Neuron (in vitro differentiated cells): ENCODE data around the gene TOMM70.
"Not testable (repeated sequence)": the region's sequence is repeated elsewhere in the genome, so short reads cannot be mapped to it uniquely, and the experiment has no call there.

Source experiments
- H2AFZ ChIP-seq: one replicate; pipeline ENCODE4 v1.6.1; 2013; ENCODE audit warnings: low read depth, mild to moderate bottlenecking, inconsistent platforms, low read length, moderate library complexity
- H3K27me3 ChIP-seq: one replicate; pipeline ENCODE4 v1.6.1; 2013; ENCODE audit warnings: low read length; ENCODE audit not compliant: insufficient read depth
- H3K36me3 ChIP-seq: one replicate; pipeline ENCODE4 v1.6.1; 2013; ENCODE audit warnings: low read length; ENCODE audit not compliant: insufficient read depth
- H3K4me1 ChIP-seq: one replicate; pipeline ENCODE4 v1.6.1; 2013; ENCODE audit warnings: low read length; ENCODE audit not compliant: insufficient read depth
- H3K4me3 ChIP-seq: 2 replicates; pipeline ENCODE4 v1.5.1; 2013; ENCODE audit warnings: mild to moderate bottlenecking, low read length, moderate library complexity
- H3K9me3 ChIP-seq: one replicate; pipeline ENCODE4 v1.6.1; 2013; ENCODE audit warnings: low read length

Gene TOMM70

GRCh38 chr3:100340527-100340926 lies 60.4 kb downstream of the TOMM70 start:
- Histone ChIP-seq H2AFZ (no peak overlapping the region), H3K36me3 (peaks cover 25% of the 10 kb centered on the region), H3K27me3 (no peaks in the 10 kb centered on the region), H3K4me1 (no peaks in the 10 kb centered on the region), H3K4me3 (no peak overlapping the region), H3K9me3 (no peaks in the 10 kb centered on the region)

- H2AFZ ChIP-seq = no peak overlapping the region
- no peaks in the 10 kb centered on the region for H3K27me3 ChIP-seq
- no peaks in the 10 kb centered on the region for H3K4me1 ChIP-seq
- H3K4me3 ChIP-seq = no peak overlapping the region
- H3K36me3 ChIP-seq = peaks cover 23% of the 10 kb centered on the region
- no peaks in the 10 kb centered on the region for H3K9me3 ChIP-seq
Observed at GRCh38 chr3:100339786-100340185, 61.1 kb downstream of the TOMM70 start.

DNA sequence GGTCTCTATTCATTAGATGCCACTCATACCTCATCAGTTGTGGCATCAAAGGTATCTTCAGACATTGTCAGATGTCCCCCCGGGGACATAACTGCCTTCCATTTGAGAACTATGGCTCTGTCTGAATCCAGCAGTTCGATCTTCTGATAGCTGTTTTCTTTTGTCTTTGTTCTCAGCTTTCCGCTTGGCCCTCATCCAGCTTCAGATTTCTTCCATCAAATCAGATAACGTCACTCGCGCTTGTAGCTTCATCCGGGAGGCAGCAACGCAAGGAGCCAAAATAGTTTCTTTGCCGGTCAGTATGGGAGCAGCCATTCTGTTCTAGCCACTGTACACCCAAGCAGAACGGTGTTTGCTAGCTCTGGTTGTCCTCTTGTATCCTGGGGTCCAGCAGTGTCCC lies 62.0 kb downstream of the TOMM70 start:
- Histone ChIP-seq H3K4me3 (no peak overlapping the region), H3K27me3 (no peaks in the 10 kb centered on the region), H2AFZ (no peak overlapping the region)

GRCh38 chr3:100336229-100336628 lies 64.7 kb downstream of the TOMM70 start:
- H3K9me3 ChIP-seq, H3K4me3 ChIP-seq, H3K4me1 ChIP-seq, H3K27me3 ChIP-seq, H2AFZ ChIP-seq: not testable (repeated sequence)
- peaks cover 12% of the 10 kb centered on the region for H3K36me3 ChIP-seq

More for the DNA sequence above, 62.0 kb downstream of the TOMM70 start:
- Histone ChIP-seq H3K9me3 (no peaks in the 10 kb centered on the region), H3K36me3 (peaks cover 19% of the 10 kb centered on the region), H3K4me1 (peaks cover 5% of the 10 kb centered on the region)

DNA sequence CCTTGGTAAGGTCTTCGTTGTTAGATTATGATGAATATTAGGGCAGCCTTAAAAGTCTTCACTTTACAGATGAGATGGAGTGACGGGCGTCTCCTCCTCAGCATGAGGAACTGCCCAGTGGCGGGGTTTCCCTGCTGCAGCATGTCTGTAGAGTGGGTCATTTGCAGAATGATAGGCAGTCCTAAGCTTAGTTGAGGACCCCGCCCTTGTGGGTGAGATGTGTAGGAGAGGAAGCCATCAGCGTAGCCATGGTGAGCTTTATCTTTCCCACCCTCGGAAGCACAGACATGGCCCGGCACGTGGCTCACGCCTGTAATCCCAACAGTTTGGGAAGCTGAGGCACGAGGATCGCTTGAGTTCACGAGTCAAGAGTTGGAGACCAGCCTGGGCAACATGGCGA lies 65.5 kb downstream of the TOMM70 start:
- peaks cover 5% of the 10 kb centered on the region for H3K4me1 ChIP-seq
- H3K36me3 ChIP-seq = peaks cover 10% of the 10 kb centered on the region
- H3K4me3 ChIP-seq = peak overlapping the region; percentile 65
- peak overlapping the region; percentile 92 for H2AFZ ChIP-seq
- no peaks in the 10 kb centered on the region for H3K9me3 ChIP-seq
- no peaks in the 10 kb centered on the region for H3K27me3 ChIP-seq

- Histone ChIP-seq H3K9me3 (no peaks in the 10 kb centered on the region), H3K4me3 (peak within 1 kb of the TSS; percentile 65), H2AFZ (peak within 1 kb of the TSS; percentile 92), H3K4me1 (peaks cover 5% of the 10 kb centered on the region), H3K27me3 (no peaks in the 10 kb centered on the region), H3K36me3 (peaks cover 6% of the 10 kb centered on the region)
Observed at GRCh38 chr3:100334488-100335351, 66.2 kb downstream of the TOMM70 start, which contains the start of gene NIT2. TSS of gene NIT2 (plus strand) at chr3:100334757. CDS start at chr3:100334792, 35 bp downstream.

DNA sequence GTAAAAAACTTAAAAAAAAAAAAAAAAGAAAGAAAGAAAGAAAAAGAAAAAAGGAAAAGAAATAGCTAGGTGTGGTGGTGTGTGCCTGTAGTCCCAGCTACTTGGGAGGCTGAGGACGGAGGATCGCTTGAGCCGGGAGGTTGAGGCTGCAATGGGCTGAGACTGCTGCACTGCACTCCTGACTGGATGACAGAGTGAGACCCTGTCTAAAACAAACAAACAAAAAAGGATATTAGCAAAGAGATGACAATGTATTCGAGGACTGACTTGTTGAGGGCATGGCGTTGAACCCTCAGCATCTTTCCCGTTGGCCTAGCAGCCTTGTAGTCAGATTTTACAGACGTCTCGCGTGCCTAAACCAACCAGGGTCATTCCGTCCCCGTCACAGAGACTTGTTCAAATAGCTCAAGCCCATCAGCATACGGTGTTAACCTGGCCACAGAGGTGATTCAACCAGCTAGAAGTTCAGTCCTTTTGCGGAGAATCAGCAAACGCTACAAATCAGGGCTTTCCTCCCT lies 66.9 kb downstream of the TOMM70 start:
- Histone ChIP-seq H3K4me3 (peak overlapping the region; percentile 65), H2AFZ (peak overlapping the region; percentile 92), H3K36me3 (peaks cover under 1% of the 10 kb centered on the region), H3K27me3 (no peaks in the 10 kb centered on the region), H3K4me1 (peaks cover 5% of the 10 kb centered on the region), H3K9me3 (no peaks in the 10 kb centered on the region)

DNA sequence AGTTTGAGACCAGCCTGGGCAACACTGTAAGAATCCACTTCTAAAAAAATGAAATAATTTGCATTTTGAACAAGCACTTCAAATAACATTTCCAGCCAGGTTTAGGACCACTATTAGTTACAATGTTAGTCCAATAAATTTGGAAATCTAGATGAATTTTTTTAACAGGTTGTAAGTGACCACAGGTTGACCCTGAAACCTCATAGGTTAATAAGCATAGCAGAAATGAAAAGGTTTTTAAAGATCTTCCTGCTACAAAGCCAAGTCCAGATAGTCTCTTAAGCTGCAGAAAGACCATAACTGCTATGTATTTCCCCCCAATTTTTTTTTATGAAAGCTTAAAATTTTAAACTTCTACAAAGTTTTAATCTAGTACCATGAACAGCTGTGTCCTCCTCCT lies 67.8 kb downstream of the TOMM70 start:
- no peaks in the 10 kb centered on the region for H3K27me3 ChIP-seq
- no peaks in the 10 kb centered on the region for H3K36me3 ChIP-seq
- H2AFZ ChIP-seq = no peak overlapping the region
- no peaks in the 10 kb centered on the region for H3K9me3 ChIP-seq
- H3K4me1 ChIP-seq = peaks cover 5% of the 10 kb centered on the region
- no peak overlapping the region for H3K4me3 ChIP-seq

DNA sequence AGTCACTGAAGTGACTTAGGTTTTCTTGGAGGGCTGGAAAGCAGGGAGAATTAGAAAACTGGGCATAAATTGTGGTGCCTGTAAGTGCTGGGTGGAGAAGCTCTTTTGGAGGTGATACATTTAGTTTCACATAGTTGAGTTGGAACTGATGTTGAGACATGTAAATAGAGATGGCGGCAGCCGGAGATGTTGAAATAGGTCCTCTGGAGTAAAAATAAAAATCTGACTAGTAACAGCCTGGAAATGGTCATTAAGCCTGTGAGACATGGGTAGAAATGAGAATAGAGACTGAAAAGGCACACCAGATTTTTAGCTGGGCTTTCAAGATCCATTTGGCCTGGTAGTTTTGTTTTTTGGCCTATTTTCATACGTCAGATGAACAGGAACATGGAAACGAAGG lies 69.2 kb downstream of the TOMM70 start:
- Histone ChIP-seq H3K36me3 (no peaks in the 10 kb centered on the region), H3K9me3 (no peaks in the 10 kb centered on the region), H2AFZ (no peak overlapping the region), H3K4me3 (no peak overlapping the region), H3K27me3 (no peaks in the 10 kb centered on the region), H3K4me1 (peaks cover 5% of the 10 kb centered on the region)

GRCh38 chr3:100330651-100331050 lies 70.2 kb downstream of the TOMM70 start:
- Histone ChIP-seq H3K4me3 (no peak overlapping the region), H2AFZ (no peak overlapping the region), H3K27me3 (no peaks in the 10 kb centered on the region), H3K4me1 (peaks cover 5% of the 10 kb centered on the region), H3K36me3 (no peaks in the 10 kb centered on the region), H3K9me3 (no peaks in the 10 kb centered on the region)

DNA sequence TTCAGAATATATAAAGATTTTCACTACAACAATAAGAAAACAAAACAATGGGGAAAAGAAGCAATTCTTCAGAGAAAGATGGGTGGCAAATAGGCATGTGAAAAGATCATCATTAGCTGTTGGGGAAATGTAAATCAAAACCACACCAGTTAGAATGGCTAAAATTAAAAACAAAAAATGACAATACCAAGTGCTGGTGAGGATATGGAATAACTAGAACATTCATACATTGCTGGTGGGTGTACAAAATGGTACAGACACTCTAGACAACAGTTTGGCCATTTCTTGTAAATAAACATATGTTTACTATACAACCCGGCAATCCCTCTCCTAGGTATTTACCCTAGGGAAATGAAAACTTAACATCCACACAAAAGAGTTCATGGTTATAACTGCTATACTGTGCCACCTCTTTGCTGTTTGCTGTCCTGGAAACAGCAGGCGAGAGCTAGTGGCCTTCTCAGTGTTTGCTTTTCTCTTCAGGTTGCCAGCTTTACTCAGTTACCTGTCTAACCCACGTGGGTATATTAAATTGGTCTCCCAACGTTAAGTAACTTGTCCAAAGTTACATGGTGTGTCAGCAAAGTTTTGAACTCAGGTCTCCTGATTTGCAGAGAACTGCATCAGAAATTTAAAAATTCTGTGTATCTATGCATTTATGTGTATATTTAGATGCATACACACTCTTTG lies 70.9 kb downstream of the TOMM70 start:
- Histone ChIP-seq H3K36me3 (peaks cover 3% of the 10 kb centered on the region), H3K27me3 (no peaks in the 10 kb centered on the region), H3K4me1 (peaks cover 5% of the 10 kb centered on the region), H3K9me3 (no peaks in the 10 kb centered on the region), H3K4me3 (no peak overlapping the region), H2AFZ (no peak overlapping the region)

DNA sequence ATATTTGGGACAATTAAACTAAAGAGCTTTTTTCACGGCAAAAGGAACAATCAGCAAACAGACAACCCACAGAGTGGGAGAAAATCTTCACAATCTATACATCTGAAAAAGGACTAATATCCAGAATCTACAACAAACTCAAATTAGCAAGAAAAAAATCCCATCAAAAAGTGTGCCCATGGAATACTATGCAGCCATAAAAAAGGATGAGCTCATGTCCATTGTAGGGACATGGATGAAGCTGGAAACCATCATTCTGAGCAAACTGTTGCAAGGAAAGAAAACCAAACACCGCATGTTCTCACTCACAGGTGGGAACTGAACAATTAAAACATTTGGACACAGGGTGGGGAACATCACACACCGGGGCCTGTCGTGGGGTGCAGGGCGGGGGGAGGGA lies 73.5 kb downstream of the TOMM70 start:
- not testable (repeated sequence) for H3K4me1 ChIP-seq, H3K4me3 ChIP-seq, H3K27me3 ChIP-seq, H3K9me3 ChIP-seq, H3K36me3 ChIP-seq, H2AFZ ChIP-seq

DNA sequence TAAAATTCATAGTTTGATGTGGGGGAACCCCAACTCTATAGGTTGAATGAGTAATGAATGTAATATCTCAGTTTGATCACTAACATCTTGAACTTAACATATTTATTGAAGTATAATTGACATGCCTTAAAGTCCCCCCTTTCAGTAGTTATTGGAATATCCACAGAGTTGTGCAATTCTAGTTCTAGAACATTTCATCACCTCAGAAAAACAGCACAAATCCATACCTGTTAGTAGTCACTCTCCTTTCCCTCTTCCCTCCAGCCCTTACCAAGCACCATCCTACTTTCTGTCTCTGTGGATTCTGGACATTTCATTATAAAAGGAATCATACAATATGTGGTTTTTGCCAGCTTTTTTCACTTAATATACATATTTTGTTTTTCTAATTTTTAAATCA lies 75.1 kb downstream of the TOMM70 start:
- no peaks in the 10 kb centered on the region for H3K9me3 ChIP-seq
- no peak overlapping the region for H2AFZ ChIP-seq
- no peak overlapping the region for H3K4me3 ChIP-seq
- no peaks in the 10 kb centered on the region for H3K27me3 ChIP-seq
- peaks cover 12% of the 10 kb centered on the region for H3K36me3 ChIP-seq
- no peaks in the 10 kb centered on the region for H3K4me1 ChIP-seq
